Endothelial cell of umbilical vein (primary cell): ENCODE results near the gene WDFY2.

ENCODE experiments used
- JUN ChIP-seq: IDR thresholded peaks from 2 replicates; pipeline ENCODE4 v1.6.1; 2011; ENCODE audit warnings: borderline replicate concordance, low read depth; ENCODE audit not compliant: insufficient read length, insufficient read depth
- MYC ChIP-seq: IDR thresholded peaks from one replicate; pipeline ENCODE4 v1.6.1; 2011; ENCODE audit warnings: mild to moderate bottlenecking, low read depth, low read length
- POLR2A ChIP-seq: IDR thresholded peaks from 2 replicates; pipeline ENCODE4 v1.6.1; 2012; ENCODE audit warnings: low read depth, mild to moderate bottlenecking, control low read depth, low read length
- POLR2AphosphoS5 ChIP-seq: IDR thresholded peaks from 2 replicates; pipeline ENCODE4 v1.6.1; 2012; ENCODE audit warnings: low read depth, mild to moderate bottlenecking, control low read depth, low read length, moderate library complexity; ENCODE audit not compliant: insufficient read depth
- TF ChIP-seq, protein P1 (sequence below), 2 donors: IDR thresholded peaks; 1 replicate in 1 of 2; 2 replicates in 1 of 2; pipeline ENCODE4 v1.5.1; 2011; ENCODE audit warnings: low read length in 2 of 2, mild to moderate bottlenecking in 2 of 2, moderate library complexity in 2 of 2, control low read depth in 1 of 2, inconsistent platforms in 1 of 2, low read depth in 1 of 2; ENCODE audit not compliant: insufficient read depth in 1 of 2; ENCODE audit errors: extremely low read depth in 1 of 2
- TF ChIP-seq, protein P2 (sequence below): IDR thresholded peaks from 2 replicates; pipeline ENCODE4 v1.6.1; 2011; ENCODE audit not compliant: insufficient read depth, insufficient read length

DNA sequence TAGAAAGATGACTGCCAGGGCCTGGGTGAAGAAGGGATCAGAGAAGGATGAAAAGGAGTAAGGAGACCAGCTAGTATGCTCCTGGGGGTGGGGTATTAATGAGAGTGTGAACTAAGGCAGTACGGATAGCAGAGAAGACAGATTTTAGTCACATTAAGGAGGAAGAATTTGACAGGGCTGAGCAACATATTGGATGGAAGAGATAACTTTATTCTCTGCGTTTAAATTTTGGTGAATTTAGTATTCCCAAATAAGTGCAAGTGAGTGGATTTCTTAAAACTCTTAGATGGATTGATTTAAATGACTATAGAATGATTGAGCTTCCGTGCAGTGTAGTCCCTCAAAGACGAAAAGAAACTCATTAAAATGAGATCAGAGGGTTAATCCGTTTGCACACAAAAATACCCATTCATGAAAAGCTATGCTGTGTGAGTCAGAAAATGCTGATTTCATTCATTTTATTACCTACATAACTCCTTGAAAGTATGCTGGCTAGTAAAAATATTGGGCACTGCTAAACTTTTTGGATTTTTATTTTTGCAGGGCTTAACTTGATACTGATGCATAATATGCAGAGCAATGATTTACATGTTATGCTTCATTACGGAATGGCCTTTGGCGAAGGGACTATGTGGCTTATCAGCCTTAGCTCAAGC is 54.1 kb downstream of the WDFY2 start:
- no peak for TF ChIP-seq JUN
- TF ChIP-seq, protein P1, sequence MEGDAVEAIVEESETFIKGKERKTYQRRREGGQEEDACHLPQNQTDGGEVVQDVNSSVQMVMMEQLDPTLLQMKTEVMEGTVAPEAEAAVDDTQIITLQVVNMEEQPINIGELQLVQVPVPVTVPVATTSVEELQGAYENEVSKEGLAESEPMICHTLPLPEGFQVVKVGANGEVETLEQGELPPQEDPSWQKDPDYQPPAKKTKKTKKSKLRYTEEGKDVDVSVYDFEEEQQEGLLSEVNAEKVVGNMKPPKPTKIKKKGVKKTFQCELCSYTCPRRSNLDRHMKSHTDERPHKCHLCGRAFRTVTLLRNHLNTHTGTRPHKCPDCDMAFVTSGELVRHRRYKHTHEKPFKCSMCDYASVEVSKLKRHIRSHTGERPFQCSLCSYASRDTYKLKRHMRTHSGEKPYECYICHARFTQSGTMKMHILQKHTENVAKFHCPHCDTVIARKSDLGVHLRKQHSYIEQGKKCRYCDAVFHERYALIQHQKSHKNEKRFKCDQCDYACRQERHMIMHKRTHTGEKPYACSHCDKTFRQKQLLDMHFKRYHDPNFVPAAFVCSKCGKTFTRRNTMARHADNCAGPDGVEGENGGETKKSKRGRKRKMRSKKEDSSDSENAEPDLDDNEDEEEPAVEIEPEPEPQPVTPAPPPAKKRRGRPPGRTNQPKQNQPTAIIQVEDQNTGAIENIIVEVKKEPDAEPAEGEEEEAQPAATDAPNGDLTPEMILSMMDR (IDR thresholded peaks at IDR 0.05; ENCODE audit: extremely low read depth in 1 of 2, insufficient read depth in 1 of 2, low read depth in 1 of 2, low read length in 2 of 2): no peak
- TF ChIP-seq MYC: no peak
- TF ChIP-seq, protein P2, sequence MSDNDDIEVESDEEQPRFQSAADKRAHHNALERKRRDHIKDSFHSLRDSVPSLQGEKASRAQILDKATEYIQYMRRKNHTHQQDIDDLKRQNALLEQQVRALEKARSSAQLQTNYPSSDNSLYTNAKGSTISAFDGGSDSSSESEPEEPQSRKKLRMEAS: no peak
- no peak for TF ChIP-seq POLR2AphosphoS5
- TF ChIP-seq POLR2A: no peak
